HepG2 (cell line): ENCODE results near the gene RHD.

ENCODE experiments used
- MYC ChIP-seq: sonication (generic); formaldehyde crosslinking; IDR thresholded peaks from 2 replicates; pipeline ENCODE4 v1.9.0; 2021; ENCODE audit warnings: missing genetic modification reagents, borderline replicate concordance
- POLR2AphosphoS5 ChIP-seq: IDR thresholded peaks from 2 replicates; pipeline ENCODE4 v1.6.1; 2012; ENCODE audit warnings: low read depth, low read length

- TF ChIP-seq MYC (CRISPR knock-in tag), result no peak
- no peak for TF ChIP-seq POLR2AphosphoS5
These were observed 66.7 kb downstream of the RHD start for GRCh38 chr1:25338986-25339385.
